ENCODE measurements around the gene ARHGAP22.

The ARHGAP22 gene

DNA sequence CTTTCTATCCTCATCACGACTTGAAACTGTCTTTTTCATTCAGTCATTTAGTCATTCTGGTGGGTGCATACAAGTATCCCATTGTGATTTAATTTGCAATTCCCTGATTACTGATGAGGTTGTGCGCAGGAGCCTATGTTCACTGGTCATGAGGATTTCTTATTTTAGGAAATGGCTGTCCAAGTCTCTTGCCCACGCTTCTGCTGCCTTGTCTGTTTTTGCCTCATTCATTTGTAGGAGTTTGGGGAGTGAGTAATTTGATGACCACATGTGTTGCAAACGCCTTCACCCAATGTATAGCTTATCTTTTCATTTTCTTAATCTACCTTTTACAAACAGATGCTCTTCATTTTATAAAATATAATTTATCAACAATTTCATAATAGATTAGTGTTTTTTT lies 127.3 kb downstream of the ARHGAP22 start:
- no peak for DNase-seq (ENCODE audit: low spot score)

DNA sequence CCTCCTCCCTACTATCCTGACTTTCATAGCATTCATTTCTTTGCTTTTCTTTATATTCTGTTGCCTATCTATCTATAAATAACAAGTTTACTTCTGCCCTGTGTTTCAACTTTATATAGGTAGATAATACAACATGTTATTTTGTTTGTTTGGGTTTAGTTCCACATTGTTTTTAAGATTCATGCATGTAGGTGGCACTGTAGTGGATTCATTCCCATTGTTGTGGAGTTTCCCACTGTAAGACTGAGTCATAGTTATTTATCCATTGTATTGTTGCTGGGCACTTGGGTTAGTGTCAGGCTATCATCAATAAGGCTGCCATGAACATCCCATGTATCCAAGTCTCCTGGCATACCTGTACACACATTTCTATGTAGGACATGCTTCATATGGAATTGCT lies 127.7 kb downstream of the ARHGAP22 start:
- no peak for DNase-seq (ENCODE audit: low spot score)

DNA sequence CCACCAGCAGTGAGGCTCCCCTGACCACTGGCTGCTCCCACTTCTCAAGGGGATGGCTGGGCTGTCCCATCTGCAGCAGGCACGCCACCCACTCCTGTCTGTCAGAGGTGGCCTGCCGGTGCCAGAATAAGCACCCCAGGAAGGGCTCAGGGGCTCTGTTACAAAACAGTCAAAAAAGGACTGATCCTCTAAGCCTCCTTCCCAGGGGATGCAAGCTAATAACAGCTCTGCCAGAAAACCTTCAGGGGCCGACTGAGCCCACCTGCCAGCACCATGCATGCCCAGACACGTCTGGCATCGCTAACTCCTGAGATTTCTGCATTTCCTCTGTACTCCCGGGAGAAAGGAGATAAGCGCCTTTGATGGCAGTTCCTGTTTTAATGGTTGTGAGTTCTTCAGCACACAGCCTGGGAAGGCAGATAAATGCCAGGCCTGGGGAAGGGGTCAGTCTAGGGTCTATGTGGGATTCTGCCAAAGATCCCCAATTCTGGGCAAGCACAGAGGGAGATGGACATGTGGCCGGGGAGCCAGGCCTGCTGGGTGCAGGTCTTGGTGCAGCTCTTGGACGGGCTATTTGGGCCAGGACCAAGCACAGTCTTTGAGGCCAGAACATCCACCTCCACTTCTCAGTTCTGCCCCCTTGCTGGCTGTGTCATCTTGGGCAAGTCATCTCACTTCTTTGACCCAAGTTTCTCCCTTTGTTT lies 128.4 kb downstream of the ARHGAP22 start:
- no peak for DNase-seq (ENCODE audit: low spot score)

DNA sequence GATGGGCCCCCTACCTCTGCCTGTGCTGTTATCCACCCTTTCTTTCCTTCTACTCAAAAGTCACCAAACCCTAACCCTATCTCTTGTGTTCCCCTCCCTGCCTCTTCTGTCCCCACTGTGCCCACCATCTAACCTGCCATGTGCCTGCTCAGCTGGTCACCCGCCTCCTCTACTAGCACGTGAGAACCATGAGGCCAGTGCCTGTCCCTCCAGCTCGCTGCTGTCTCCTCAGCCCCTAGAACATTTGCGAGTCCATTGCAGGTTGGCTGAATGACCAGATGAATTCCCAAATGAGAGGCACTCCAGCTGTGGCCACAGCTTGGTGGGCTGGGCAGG lies 129.0 kb downstream of the ARHGAP22 start:
- no peak for DNase-seq (ENCODE audit: low spot score)

DNA sequence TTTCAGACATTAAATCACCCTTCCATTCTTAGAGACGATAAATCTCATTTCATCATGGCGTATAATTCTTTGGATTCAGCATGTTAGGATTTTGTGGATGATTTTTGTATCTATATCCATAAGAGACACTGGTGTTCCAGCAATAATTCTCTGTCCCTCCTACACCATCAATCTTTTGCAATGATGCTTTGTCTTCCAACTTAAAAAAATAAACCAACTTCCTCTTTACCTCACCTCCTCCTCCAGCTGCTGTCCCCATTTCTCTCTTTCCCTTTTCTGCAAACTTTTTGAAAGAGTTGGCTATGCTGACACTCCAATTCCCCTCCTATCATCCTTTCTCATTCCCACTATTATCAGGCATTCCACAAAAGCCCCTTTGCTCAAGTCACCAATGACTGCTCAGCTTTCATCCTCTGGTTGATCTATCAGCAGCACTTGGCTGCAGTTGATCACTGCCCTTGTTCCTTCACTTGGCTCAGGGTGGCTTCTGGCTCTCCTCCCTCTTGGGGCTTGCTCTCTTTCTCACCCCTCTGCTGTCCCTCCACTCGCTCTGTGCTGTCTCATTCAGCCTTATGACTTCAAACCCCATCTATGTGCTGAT lies 130.0 kb downstream of the ARHGAP22 start:
- no peak for DNase-seq (ENCODE audit: low spot score)

DNA sequence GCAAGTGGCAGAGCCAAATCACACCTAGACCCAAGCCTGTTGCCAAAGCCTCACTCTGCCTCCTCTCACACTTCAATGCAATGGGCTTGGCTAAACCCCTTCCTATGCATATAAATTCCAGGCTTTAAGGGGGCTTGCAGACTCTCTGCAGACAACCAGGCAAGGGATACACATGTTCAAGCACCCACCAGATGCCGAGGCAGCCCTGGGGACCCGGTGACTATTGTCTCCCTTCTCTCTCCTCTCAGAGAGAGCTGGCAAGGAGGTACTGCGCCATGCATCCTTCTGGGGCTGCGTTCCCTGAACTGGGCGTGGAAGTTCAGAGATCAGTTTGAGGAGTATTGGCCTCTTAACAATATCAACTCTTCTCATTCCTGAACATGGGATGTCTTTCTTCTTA lies 131.2 kb downstream of the ARHGAP22 start:
- no peak for DNase-seq (ENCODE audit: low spot score)

DNA sequence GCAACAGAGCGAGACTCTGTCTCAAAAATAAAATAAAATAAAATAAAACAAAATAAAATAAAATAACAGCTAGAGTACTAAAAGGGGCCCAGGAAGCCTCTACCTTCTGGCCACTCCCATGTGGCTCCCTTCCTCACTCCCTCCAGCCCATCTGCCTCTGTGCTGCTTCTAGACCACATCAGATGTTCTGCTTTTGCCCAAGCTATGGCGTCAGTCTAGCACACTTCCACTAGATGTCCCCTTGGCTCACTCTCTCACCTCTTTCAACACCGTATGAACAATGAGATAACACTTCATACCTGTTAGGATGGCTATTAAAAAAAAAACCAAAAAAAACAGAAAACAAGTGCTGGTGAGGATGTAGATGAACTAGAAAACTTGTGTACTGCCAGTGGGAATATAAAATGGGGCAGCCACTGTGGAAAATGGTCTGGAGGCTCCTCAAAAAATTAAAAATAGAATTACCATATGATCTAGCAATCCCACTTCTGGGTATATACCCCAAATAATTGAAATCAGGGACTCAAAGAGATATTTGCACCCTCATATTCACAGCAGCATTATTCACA lies 132.3 kb downstream of the ARHGAP22 start:
- DNase-seq (ENCODE audit: low spot score), result no peak

- DNase-seq (ENCODE audit: low spot score), result no peak
These were observed 133.7 kb downstream of the ARHGAP22 start for GRCh38 chr10:48470893-48471805.

GRCh38 chr10:48470115-48470892 lies 134.6 kb downstream of the ARHGAP22 start:
- DNase-seq (ENCODE audit: low spot score), result peak; percentile 71

- no peak for DNase-seq (ENCODE audit: low spot score)
These were observed 135.3 kb downstream of the ARHGAP22 start for GRCh38 chr10:48469516-48470020.

- DNase-seq (ENCODE audit: low spot score), result no peak
These were observed 135.9 kb downstream of the ARHGAP22 start for GRCh38 chr10:48468866-48469511.

GRCh38 chr10:48468130-48468790 lies 136.6 kb downstream of the ARHGAP22 start:
- no peak for DNase-seq (ENCODE audit: low spot score)

GRCh38 chr10:48467669-48468068 lies 137.2 kb downstream of the ARHGAP22 start:
- DNase-seq (ENCODE audit: low spot score), result no peak

- DNase-seq (ENCODE audit: low spot score), result no peak
These were observed 138.1 kb downstream of the ARHGAP22 start for GRCh38 chr10:48466611-48467240.

DNA sequence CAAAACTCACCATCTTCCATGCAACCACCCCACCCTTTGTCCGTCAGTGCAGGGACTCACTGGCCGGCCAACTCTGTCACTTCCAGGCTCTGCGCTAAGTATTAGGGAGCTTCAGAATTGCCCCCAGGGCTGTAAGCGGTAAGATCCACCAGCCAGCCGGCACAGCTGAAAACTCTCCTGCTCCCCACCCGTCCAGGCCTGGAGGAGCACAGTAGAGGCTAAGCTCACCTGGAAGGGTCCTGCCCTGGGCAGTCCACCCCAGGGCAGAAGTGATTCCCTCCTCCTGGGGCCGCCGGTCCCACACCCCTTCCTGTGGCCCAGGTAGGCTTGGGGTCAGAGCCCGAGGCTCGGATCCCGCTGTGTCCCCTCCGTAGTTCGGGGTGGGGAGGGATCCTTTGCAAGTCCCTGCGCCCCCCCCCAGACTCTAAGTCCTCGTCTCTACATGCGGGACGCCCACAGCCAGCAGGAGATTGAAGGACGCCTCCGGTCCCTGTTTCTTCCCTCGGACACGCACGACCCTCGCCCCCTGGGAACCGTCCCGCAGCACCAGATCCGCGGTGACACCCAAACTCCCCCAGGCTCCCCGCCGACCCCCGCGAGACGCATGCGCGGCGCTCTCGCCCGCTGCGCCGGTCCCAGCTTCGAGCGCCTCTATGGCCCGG lies 138.9 kb downstream of the ARHGAP22 start:
- DNase-seq (ENCODE audit: low spot score), result no peak

DNA sequence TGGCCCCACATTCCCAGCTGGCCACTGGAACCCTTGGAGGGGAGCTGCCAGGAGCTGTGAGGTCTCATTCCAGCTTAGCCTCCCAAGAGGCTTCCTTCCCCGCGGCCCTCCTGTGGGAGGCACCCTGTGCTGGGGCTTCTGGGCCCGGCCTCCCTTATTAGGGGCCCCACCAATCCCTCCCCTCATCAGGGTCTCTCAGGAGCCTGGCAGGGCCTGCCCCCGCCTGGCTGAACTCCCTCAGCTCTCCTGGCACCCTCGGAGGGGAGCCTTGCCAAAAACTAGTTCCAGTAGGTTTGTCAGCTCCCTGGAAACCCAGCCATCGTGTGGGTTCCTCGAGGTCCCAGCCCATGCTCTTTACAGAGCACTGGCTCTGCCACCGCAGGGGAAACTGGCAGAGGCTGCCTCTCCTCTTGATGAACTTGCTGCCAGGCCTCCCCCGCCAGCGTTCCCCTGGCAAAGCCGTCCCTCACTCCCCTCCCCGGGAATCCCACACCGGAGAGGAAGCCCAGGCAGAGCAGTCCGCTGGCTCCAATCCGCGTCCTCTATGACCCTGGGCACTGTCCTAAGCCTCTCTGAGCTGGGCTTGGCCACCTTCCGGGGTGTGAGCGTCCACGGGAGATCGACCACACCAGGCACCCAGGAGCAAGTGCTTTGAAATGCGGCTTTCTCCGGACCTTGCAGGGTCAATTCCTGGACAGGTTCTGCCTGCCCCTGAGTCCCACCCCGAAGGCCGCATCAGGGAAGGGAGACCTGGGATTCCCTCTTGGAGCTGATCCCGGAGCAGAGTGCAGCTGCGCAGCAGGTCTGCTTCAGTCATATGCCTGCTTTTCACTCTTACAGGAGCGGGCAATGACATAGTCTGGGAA lies 139.8 kb downstream of the ARHGAP22 start:
- DNase-seq (ENCODE audit: low spot score), result no peak

DNA sequence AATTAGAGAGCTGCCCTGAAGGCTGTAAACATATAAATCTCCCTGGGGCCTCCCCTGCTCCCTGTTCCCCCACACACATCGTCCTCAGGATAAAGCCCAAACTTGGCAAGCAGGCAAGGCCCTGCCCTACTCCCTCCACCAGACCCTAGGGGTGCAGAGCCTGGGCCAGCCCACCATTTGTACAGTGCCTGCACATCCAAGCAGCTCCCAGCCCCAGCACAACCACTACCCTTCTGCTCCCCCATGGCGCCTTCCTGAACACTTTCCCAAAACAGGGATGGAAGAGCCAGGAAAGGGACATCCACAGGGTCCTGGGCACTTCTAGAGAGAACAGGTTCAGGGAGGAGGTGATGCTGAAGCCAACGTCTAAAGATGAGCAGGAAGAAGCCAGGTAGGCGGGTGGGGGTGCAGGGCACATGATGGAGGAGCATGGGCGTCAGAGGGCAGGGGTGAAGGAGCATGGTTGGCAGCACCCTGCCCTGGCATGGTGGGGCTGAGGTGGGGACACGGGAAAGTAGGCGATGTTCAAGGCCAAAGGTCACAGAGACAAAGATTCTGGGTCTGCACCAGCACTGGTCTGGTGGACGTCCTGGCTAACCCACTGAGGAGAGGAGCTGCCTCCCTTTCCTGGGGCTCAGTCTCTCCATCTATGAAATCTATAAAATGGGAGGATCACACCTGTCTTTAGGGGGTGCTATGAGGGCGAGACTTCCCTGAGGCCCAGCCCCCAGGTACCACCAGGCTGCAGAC lies 140.6 kb downstream of the ARHGAP22 start:
- no peak for DNase-seq (ENCODE audit: low spot score)
